Loucy (cell line): ENCODE measurements around the gene RPN1.

Experiments
- CTCF ChIP-seq: fragments of 200-600 bp; sonication (generic); conservative IDR thresholded peaks from 2 replicates; pipeline ENCODE4 v1.5.1; 2014; ENCODE audit warnings: mild to moderate bottlenecking, antibody characterized with exemption, low read length
- EZH2phosphoT487 ChIP-seq: fragments of 200-600 bp; IDR thresholded peaks from 2 replicates; pipeline ENCODE4 v1.6.1; 2018; ENCODE audit warnings: antibody characterized with exemption, mild to moderate bottlenecking, moderate library complexity, borderline replicate concordance

GRCh38 chr3:128681369-128681829, 30.8 kb upstream of the RPN1 start:
- TF ChIP-seq CTCF (no peak), EZH2phosphoT487 (no peak)
